KMS-11 (cell line): ENCODE measurements around the gene ZIC5.

Source experiments
- H2AFZ ChIP-seq: fragments of 200-600 bp; sonication (generic); 2 replicates; pipeline ENCODE4 v1.6.1; 2016; ENCODE audit warnings: antibody characterized with exemption, mixed run types, low read depth
- H3K27ac ChIP-seq: fragments of 200-600 bp; sonication (generic); 2 replicates; pipeline ENCODE4 v1.6.1; 2016; ENCODE audit warnings: mild to moderate bottlenecking, mixed run types
- H3K27me3 ChIP-seq: fragments of 200-600 bp; sonication (generic); 2 replicates; pipeline ENCODE4 v1.6.1; 2017; ENCODE audit warnings: mild to moderate bottlenecking, low read depth, mixed run types, moderate library complexity; ENCODE audit not compliant: insufficient read depth
- H3K36me3 ChIP-seq: fragments of 200-600 bp; sonication (generic); 2 replicates; pipeline ENCODE4 v1.6.1; 2017; ENCODE audit warnings: mild to moderate bottlenecking, mixed run types; ENCODE audit not compliant: insufficient read depth
- H3K4me1 ChIP-seq: fragments of 200-600 bp; sonication (generic); 2 replicates; pipeline ENCODE4 v1.6.1; 2016; ENCODE audit warnings: mild to moderate bottlenecking, low read depth, mixed run types; ENCODE audit not compliant: poor library complexity, severe bottlenecking
- H3K4me2 ChIP-seq: fragments of 200-600 bp; sonication (generic); 2 replicates; pipeline ENCODE4 v1.7.0; 2016; ENCODE audit warnings: mild to moderate bottlenecking, mixed run types
- H3K4me3 ChIP-seq: fragments of 200-600 bp; sonication (generic); IDR thresholded peaks from 2 replicates; pipeline ENCODE4 v1.6.1; 2017; ENCODE audit warnings: low read depth, low read length, mixed read lengths; ENCODE audit not compliant: insufficient read depth
- H3K79me2 ChIP-seq: fragments of 200-600 bp; sonication (generic); 2 replicates; pipeline ENCODE4 v1.6.1; 2016; ENCODE audit warnings: low read depth, mixed run types; ENCODE audit not compliant: insufficient read depth
- H3K9ac ChIP-seq: fragments of 200-600 bp; sonication (generic); 2 replicates; pipeline ENCODE4 v1.6.1; 2016; ENCODE audit warnings: mild to moderate bottlenecking, mixed run types
- H4K20me1 ChIP-seq: fragments of 200-600 bp; sonication (generic); 2 replicates; pipeline ENCODE4 v1.6.1; 2016; ENCODE audit warnings: mild to moderate bottlenecking, mixed run types; ENCODE audit not compliant: insufficient read depth
- TF ChIP-seq, protein P1 (sequence below): fragments of 200-600 bp; sonication (generic); conservative IDR thresholded peaks from 2 replicates; pipeline ENCODE4 v1.6.1; 2017; ENCODE audit warnings: low read depth, mild to moderate bottlenecking, antibody characterized with exemption, low read length, moderate library complexity, mixed read lengths

The ZIC5 gene

DNA sequence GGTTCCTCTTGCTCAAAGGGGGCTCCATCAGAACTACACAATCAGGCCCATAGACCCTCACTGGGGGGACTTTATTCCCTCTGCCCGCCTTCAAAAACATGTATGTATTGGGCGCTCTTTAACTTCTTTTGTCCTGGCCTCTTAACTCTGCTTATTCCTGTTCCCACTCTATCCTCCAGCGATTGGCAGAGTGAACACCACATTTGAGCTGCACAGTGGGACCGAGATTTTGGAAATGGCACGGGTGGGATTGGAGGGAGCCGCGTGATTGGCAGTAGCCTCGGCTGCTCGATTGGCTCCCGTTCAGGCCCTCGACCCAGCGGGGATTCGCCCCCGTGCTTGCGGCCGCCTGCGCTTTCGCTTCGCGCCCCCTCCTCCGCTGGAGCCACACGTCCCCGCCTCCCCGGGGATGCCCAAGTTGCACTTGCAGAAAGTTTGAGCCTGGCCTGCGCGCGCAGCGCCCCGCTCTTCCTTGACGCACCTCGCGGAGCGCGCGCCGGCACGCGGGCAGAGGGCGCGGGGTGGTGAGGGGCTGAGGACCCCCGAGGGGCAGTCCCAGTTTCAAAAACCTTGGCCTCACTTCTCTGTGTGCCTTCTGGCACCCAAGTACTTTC lies at the start of gene ZIC5:
TSS of gene ZIC5 (minus strand) at position 192 of the 614 bp plus-strand sequence. CDS start at position 28, 164 bp downstream.
- no peaks in the 10 kb centered on the region for H3K27me3 ChIP-seq
- H3K36me3 ChIP-seq: no peaks in the 10 kb centered on the region
- no peak within 1 kb of the TSS for H3K4me3 ChIP-seq
- no peaks in the 10 kb centered on the region for H4K20me1 ChIP-seq
- H3K4me2 ChIP-seq: peak within 1 kb of the TSS; percentile 51; the same call in 1 of the 2 replicates
- peak within 1 kb of the TSS; percentile 52 for H2AFZ ChIP-seq
- H3K4me1 ChIP-seq: no peaks in the 10 kb centered on the region
- H3K79me2 ChIP-seq: peaks cover 4% of the 10 kb centered on the region; the same call in 1 of the 2 replicates
- peak within 1 kb of the TSS; percentile 57; the same call in 1 of the 2 replicates for H3K9ac ChIP-seq
- TF ChIP-seq, protein P1, sequence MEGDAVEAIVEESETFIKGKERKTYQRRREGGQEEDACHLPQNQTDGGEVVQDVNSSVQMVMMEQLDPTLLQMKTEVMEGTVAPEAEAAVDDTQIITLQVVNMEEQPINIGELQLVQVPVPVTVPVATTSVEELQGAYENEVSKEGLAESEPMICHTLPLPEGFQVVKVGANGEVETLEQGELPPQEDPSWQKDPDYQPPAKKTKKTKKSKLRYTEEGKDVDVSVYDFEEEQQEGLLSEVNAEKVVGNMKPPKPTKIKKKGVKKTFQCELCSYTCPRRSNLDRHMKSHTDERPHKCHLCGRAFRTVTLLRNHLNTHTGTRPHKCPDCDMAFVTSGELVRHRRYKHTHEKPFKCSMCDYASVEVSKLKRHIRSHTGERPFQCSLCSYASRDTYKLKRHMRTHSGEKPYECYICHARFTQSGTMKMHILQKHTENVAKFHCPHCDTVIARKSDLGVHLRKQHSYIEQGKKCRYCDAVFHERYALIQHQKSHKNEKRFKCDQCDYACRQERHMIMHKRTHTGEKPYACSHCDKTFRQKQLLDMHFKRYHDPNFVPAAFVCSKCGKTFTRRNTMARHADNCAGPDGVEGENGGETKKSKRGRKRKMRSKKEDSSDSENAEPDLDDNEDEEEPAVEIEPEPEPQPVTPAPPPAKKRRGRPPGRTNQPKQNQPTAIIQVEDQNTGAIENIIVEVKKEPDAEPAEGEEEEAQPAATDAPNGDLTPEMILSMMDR: no peak
- peak within 1 kb of the TSS; percentile 39; the same call in 1 of the 2 replicates for H3K27ac ChIP-seq

DNA sequence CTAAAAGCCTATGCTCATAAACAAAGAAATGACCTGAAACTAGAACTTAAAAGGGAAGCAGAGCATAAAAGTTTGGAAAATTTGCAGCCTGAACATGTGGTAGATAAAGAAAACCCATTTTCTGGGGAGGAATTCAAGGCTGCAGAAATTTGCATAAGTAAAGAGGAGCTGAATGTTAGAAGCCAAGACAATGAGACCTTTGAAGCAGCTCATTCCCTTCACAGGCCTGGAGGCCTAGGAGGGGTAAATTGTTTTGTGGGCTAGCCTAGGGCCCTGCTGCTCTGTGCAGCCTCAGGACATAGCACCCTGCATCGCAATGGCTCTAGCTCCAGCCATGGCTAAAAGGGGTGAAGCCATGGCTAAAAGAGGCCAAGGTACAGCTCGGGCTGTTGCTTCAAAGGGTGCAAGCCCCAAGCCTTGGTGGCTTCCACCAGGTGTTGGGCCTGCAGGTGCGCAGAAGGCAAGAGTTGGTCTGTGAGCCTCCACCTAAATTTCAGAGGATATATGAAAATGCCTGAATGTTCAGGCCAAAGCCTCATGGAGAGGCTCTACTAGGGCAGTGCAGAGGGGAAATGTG lies 48.3 kb upstream of the ZIC5 start:
- H3K79me2 ChIP-seq: no peaks in the 10 kb centered on the region
- no peak overlapping the region for H3K9ac ChIP-seq
- H3K27me3 ChIP-seq: no peaks in the 10 kb centered on the region
- TF ChIP-seq, protein P1: no peak
- H4K20me1 ChIP-seq: no peaks in the 10 kb centered on the region
- no peak overlapping the region for H3K4me2 ChIP-seq
- H3K36me3 ChIP-seq: no peaks in the 10 kb centered on the region
- H3K4me3 ChIP-seq: no peak overlapping the region
- H3K27ac ChIP-seq: no peak overlapping the region
- H2AFZ ChIP-seq: no peak overlapping the region
- no peaks in the 10 kb centered on the region for H3K4me1 ChIP-seq

DNA sequence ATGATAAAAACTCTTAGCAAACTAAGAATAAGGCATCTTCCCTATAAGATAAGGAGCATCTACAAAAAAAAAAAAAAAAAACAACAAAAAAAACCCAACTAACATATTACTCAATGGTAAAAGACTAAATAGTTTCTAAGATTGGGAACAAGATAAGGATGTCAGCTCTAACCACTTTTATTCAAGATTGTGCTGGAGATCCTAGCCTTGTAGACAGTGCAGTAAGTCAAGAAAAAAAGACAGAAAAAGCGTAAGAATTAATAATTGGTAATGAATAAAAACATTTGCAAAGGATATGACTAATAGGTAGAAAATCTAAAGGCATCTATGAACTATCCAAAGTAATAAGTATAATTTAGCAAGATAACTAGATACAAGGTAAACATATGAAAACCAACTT lies 43.1 kb upstream of the ZIC5 start:
- no peaks in the 10 kb centered on the region for H3K36me3 ChIP-seq
- no peaks in the 10 kb centered on the region for H3K4me1 ChIP-seq
- H4K20me1 ChIP-seq: no peaks in the 10 kb centered on the region
- no peak overlapping the region for H3K27ac ChIP-seq
- no peak overlapping the region for H2AFZ ChIP-seq
- no peak overlapping the region for H3K4me2 ChIP-seq
- no peaks in the 10 kb centered on the region for H3K79me2 ChIP-seq
- H3K9ac ChIP-seq: no peak overlapping the region
- H3K4me3 ChIP-seq: no peak overlapping the region
- TF ChIP-seq, protein P1: no peak
- H3K27me3 ChIP-seq: no peaks in the 10 kb centered on the region

DNA sequence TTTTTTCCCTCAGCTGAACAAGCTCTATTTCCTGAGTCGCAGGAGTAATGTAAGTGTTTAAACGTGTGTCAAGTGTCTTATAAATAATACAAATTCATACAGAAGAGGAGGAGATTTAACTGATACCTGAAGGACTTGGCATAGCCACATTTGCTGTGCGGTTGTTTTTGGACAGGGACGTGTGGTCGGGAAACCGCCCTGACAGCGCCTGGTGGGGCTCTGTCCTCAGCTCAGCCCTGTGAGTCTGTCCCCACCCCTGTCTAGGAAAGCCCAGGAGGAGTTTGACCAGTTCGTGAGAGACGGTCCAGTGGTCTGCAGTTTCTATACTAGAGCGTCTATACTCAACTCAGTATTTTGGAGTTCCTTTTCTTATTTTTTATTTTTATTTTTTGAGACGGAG lies 26.7 kb upstream of the ZIC5 start:
- Histone ChIP-seq H3K27me3 (no peaks in the 10 kb centered on the region), H3K36me3 (no peaks in the 10 kb centered on the region), H2AFZ (no peak overlapping the region), H4K20me1 (no peaks in the 10 kb centered on the region), H3K27ac (no peak overlapping the region), H3K79me2 (no peaks in the 10 kb centered on the region), H3K4me2 (no peak overlapping the region), H3K4me3 (no peak overlapping the region), H3K4me1 (no peaks in the 10 kb centered on the region), H3K9ac (no peak overlapping the region)
- TF ChIP-seq, protein P1: no peak
